Measurements from ENCODE around the gene DNMBP.
"Not testable (repeated sequence)": the region's sequence is repeated elsewhere in the genome, so short reads cannot be mapped to it uniquely, and the experiment has no call there.

Gene DNMBP

DNA sequence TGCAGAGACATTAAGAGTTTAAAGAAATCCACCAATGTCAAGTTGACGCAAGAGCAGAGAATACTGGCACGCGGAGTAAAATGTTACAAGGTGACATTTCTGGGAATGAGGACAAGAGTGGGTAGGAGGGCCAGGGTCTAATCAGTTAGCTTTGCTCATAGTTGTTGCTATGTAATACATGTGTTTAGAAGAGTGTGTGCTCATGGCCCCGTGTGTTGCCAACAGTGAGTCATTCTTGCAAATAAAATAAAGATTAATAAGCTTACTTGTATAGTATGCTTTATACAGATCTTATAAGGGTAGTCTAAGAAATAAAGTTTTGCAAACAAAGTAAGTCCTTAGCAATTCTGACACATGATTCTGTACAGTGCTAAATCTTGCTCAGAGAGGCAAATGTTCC is 64.5 kb downstream of the DNMBP start:
- TF ChIP-seq, protein P1, sequence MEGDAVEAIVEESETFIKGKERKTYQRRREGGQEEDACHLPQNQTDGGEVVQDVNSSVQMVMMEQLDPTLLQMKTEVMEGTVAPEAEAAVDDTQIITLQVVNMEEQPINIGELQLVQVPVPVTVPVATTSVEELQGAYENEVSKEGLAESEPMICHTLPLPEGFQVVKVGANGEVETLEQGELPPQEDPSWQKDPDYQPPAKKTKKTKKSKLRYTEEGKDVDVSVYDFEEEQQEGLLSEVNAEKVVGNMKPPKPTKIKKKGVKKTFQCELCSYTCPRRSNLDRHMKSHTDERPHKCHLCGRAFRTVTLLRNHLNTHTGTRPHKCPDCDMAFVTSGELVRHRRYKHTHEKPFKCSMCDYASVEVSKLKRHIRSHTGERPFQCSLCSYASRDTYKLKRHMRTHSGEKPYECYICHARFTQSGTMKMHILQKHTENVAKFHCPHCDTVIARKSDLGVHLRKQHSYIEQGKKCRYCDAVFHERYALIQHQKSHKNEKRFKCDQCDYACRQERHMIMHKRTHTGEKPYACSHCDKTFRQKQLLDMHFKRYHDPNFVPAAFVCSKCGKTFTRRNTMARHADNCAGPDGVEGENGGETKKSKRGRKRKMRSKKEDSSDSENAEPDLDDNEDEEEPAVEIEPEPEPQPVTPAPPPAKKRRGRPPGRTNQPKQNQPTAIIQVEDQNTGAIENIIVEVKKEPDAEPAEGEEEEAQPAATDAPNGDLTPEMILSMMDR (IDR thresholded peaks at IDR 0.05; ENCODE audit: low read depth, low read length, missing control alignments), result no peak
- peak; percentile 71 for DNase-seq (ENCODE audit: extremely low read depth, low read depth)
- no peak overlapping the region for H3K4me3 ChIP-seq (replicated peaks; ENCODE audit: low read depth, low read length)

- no peak for DNase-seq (ENCODE audit: extremely low read depth, low read depth)
- TF ChIP-seq, protein P1 (IDR thresholded peaks at IDR 0.05; ENCODE audit: low read depth, low read length, missing control alignments), result no peak
- H3K4me3 ChIP-seq (replicated peaks; ENCODE audit: low read depth, low read length), result no peak overlapping the region
These were observed 64.9 kb downstream of the DNMBP start for GRCh38 chr10:99944860-99945259.

- DNase-seq (ENCODE audit: extremely low read depth, low read depth), result no peak
- TF ChIP-seq, protein P1 (IDR thresholded peaks at IDR 0.05; ENCODE audit: low read depth, low read length, missing control alignments), result no peak
- no peak overlapping the region for H3K4me3 ChIP-seq (replicated peaks; ENCODE audit: low read depth, low read length)
These were observed 65.8 kb downstream of the DNMBP start for GRCh38 chr10:99943908-99944307.

GRCh38 chr10:99941942-99942820 is 67.6 kb downstream of the DNMBP start:
- no peak overlapping the region for H3K4me3 ChIP-seq (replicated peaks; ENCODE audit: low read depth, low read length)
- no peak for DNase-seq (ENCODE audit: extremely low read depth, low read depth)
- TF ChIP-seq, protein P1 (IDR thresholded peaks at IDR 0.05; ENCODE audit: low read depth, low read length, missing control alignments), result no peak

GRCh38 chr10:99938563-99938962 is 71.2 kb downstream of the DNMBP start:
- DNase-seq (ENCODE audit: extremely low read depth, low read depth), result no peak

DNA sequence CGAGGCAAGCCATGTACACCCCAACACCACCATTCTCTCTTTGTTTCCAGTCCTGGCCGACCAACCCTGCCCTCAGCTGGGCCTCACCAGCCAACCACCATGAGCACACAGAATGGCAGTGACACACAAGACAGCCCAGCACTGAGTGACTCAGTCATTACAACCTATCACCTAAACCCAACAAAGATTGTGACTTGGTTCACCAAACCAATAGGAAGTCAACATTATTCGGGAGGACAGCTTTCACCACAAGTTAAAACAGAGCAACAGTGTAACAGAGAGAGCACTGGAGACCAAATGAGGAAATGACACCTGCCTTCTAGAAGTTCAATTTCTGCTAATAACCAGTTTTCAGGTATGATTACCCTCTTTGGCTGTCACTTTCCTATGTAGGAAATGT is 72.1 kb downstream of the DNMBP start:
- TF ChIP-seq, protein P1 (IDR thresholded peaks at IDR 0.05; ENCODE audit: low read depth, low read length, missing control alignments), result no peak
- H3K4me3 ChIP-seq (replicated peaks; ENCODE audit: low read depth, low read length), result no peak overlapping the region
- DNase-seq (ENCODE audit: extremely low read depth, low read depth), result no peak

More at GRCh38 chr10:99938563-99938962, 71.2 kb downstream of the DNMBP start:
- no peak overlapping the region for H3K4me3 ChIP-seq (replicated peaks; ENCODE audit: low read depth, low read length)
- TF ChIP-seq, protein P1 (IDR thresholded peaks at IDR 0.05; ENCODE audit: low read depth, low read length, missing control alignments), result no peak

DNA sequence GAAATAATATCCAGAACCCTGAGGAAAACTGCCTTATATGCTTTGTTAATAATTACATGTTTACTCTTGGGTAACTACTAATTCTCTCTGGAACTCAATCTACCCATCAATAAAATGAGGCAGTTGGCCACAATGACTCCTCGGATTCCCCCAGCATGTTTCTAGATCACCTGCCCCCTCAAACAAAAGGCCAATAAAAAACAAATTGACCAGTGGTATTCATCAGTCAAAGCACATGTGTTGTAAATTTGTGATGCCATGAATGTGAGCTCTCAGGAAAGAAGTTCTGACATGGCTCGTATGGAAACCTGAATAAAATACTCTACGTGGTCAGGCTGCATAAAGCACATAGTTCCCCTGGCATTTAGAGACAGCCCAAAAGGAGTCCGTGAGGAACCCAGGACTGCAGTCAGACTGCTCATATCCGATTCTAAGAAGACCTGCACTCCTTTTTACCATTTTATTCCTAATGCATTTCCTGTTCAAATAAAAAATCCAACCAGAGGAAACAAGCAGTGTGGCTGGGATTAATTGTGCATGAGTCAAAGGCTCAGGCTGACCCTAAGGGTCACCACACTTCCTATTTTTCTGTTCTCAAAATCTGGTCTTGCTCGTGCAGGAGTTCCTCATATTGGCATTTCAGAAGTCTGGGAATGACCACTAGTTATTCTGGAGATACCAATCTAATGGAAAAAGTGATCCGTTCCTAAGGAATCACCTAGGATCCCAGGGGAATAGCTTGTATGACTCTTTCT is 77.4 kb downstream of the DNMBP start:
- H3K4me3 ChIP-seq (replicated peaks; ENCODE audit: low read depth, low read length), result not testable (repeated sequence)
- DNase-seq (ENCODE audit: extremely low read depth, low read depth), result peak; percentile 64
